Mucosa of descending colon (tissue), 3 donors: ENCODE results near the gene FTCD. TPM values are rescaled to one million over a fixed set of nuclear protein-coding genes. Genes with fewer than 3 reads are reported as not detected.

Experiments used
- ATAC-seq: fragments of 200-7000 bp; cut with Tn5 transposase; one replicate; pipeline ENCODE4 v1.9.1; 2020; ENCODE audit warnings: mild to moderate bottlenecking, moderate library complexity
- DNase-seq, 3 donors: peaks; one replicate each; pipeline ENCODE4 v3.0.0-alpha.2; 2020
- H3K36me3 ChIP-seq: fragments of 200-600 bp; one replicate; pipeline ENCODE4 v1.8.0; 2021; ENCODE audit warnings: low read depth, mild to moderate bottlenecking
- H3K4me1 ChIP-seq: fragments of 200-600 bp; one replicate; pipeline ENCODE4 v1.8.0; 2021; ENCODE audit warnings: low read depth, mild to moderate bottlenecking
- H3K4me3 ChIP-seq: fragments of 200-600 bp; one replicate; pipeline ENCODE4 v1.8.0; 2021; ENCODE audit warnings: mild to moderate bottlenecking
- H3K9me3 ChIP-seq: fragments of 200-600 bp; one replicate; pipeline ENCODE4 v1.8.0; 2021; ENCODE audit warnings: mild to moderate bottlenecking
- CTCF ChIP-seq: fragments of 200-600 bp; IDR thresholded peaks from one replicate; pipeline ENCODE4 v1.8.0; 2022; ENCODE audit warnings: antibody characterized with exemption, mild to moderate bottlenecking
- intact Hi-C, 2 donors: fragments of 100-400 bp; cut with DNase I in 1 of 2; cut with micrococcal nuclease in 1 of 2; formaldehyde crosslinking; loops; one replicate each; pipeline versions ENCODE4 v1.11.0 to v1.11.1; 2022; cut with DNase I, micrococcal nuclease
- total RNA-seq, 3 donors: library from RNA; stranded (reverse); fragmentation: NEBNext Ultra II Directional in 2 of 3; extraction: Animal tissue kit (Norgen Biotek cat#: 25700) in 2 of 3; gene quantifications; one replicate each; pipeline versions ENCODE4 v1.2.1 to v1.2.4, GENCODE V29; 2021 to 2023
- donor health status: DM: no; HTN: no; CAD: no; lungs with moderate emphysema.
- donor health status: DM: no; HTN: no; CAD: no.
- donor health status: DM: no; HTN: yes; CAD: no.

Gene FTCD
- total RNA-seq, 3 donors from 2014 or later = 0.36 to 2.1 TPM; not detected in 1

- Histone ChIP-seq H3K36me3 (no peaks in the 10 kb centered on the region), H3K9me3 (no peaks in the 10 kb centered on the region), H3K4me1 (no peaks in the 10 kb centered on the region), H3K4me3 (no peak overlapping the region)
- intact Hi-C loops = no loop called here
- peak in 2 of 3 donors; percentile 16 to 44 for DNase-seq
- no peak for ATAC-seq
- no peak for TF ChIP-seq CTCF
Observed at GRCh38 chr21:46126309-46127238, 28.8 kb downstream of the FTCD start.

- ATAC-seq = no peak
- DNase-seq = peak in 1 of 3 donors; percentile 13
- Histone ChIP-seq H3K4me1 (no peaks in the 10 kb centered on the region), H3K9me3 (no peaks in the 10 kb centered on the region), H3K4me3 (no peak overlapping the region), H3K36me3 (no peaks in the 10 kb centered on the region)
- intact Hi-C loops = no loop called here
- no peak for TF ChIP-seq CTCF
Observed at GRCh38 chr21:46125846-46126301, 29.5 kb downstream of the FTCD start.

GRCh38 chr21:46124926-46125845 is 30.2 kb downstream of the FTCD start:
- H3K36me3 ChIP-seq = no peaks in the 10 kb centered on the region
- no peaks in the 10 kb centered on the region for H3K4me1 ChIP-seq
- intact Hi-C loops = no loop called here
- no peak for ATAC-seq
- TF ChIP-seq CTCF = no peak
- no peaks in the 10 kb centered on the region for H3K9me3 ChIP-seq
- no peak overlapping the region for H3K4me3 ChIP-seq
- DNase-seq = peak in 2 of 3 donors; percentile 10 to 46

GRCh38 chr21:46124083-46124925 is 31.1 kb downstream of the FTCD start:
- Histone ChIP-seq H3K36me3 (no peaks in the 10 kb centered on the region), H3K4me1 (no peaks in the 10 kb centered on the region), H3K4me3 (no peak overlapping the region), H3K9me3 (no peaks in the 10 kb centered on the region)
- no peak for TF ChIP-seq CTCF
- DNase-seq (peak in 2 of 3 donors; percentile 13 to 33), ATAC-seq (no peak)
- intact Hi-C loops = no loop called here
